Measurements from ENCODE around the gene MBNL2.
A peak's percentile ranks its signal among the peaks of the same experiment; 100 is the strongest.

Gene MBNL2

GRCh38 chr13:97403893-97404750 lies 182.0 kb downstream of the MBNL2 start:
- no peak for DNase-seq

DNA sequence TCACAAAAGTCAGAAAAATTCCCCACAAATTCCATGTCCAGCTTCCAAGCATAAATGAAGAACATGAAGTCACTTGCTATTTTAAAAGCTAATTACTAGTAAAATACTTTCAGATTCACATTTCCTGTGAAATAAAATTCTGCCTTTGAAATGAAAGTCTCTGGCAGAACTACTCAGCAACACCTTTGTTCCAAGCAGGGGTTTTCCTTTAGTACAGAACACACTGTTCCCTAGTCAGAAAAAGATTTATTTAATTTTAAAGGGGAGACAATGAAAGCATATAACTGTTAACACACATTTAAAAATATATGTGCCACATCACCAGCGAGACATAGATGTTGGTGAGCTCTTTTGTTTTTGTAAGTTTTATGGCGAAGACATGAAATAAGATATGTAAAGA lies 185.4 kb downstream of the MBNL2 start:
- no peak for DNase-seq

- no peak for DNase-seq
Measured at GRCh38 chr13:97408938-97409337, 186.8 kb downstream of the MBNL2 start.

DNA sequence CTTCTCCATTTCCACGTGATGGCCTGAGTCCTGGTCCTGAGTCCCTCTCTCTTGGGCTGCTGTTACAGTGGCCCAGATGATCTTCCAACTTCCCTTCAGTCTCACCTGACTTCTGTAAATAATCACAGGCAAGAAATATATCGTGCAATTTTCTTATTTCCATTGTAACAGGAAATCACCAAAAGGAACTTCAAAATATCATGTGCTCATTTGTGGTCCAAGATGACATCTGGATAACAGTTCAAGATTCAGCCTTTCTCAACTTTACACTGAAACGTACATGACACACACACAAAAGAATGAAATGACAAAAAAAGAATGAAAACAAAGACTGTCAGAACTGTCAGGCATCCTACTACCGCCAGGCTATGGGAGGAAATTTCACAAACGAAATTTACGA lies 189.9 kb downstream of the MBNL2 start:
- no peak for DNase-seq

DNA sequence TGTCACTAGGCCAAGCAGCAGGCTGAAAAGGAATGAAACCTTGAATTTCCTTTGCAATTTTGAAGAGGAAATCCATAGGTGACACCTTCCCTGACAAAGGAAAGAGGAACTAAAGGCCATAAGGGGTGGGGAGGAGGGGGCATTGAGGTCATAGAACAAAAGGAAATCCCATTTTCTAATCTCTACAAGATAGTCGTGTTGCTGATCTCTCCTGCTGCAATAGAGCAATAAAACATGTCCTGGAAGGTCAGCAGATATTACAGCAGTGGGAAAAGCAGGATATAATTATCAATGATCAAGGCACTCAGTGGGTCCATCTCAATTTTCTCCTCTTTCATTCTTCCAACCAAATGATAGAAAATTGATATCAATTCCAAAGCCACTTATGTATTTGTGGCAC lies 191.6 kb downstream of the MBNL2 start:
- no peak for DNase-seq

DNA sequence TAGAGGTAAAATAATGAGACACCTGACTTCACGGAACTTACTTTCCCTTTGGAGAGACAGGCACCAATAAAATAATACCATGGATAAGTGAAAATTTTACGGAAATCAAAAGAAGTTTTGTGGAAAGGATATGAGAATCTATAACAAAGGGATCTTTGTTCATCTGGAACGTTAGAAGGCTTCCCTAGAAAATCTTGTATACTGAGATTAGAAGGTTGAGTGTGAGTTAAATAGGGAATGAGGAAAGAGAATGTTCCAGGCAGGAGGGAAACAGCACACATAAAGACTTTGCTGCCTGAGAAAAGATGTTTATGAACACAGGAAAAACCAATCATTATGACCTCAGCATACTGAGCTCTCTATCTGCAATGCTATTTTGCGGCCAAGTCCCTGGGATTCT lies 192.3 kb downstream of the MBNL2 start:
- DNase-seq, result no peak

DNA sequence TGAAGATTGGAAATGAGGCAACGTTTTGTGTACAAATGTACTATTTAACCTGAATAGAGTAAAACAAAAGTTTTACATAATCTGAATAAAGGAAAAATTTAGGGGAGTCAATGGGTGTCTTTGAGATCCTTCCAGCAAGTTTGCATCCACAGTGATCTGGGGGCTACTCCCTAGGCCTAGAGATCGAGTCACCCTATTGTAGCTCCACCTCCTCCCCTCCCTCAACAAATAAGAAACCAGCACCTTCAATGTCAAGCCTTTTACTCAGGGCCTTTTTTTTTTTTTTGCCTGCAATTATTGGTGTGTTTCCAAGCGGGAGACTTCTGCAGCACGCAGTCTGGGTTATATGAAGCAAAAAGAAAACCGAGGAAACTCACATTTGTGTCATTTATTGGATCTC lies 195.6 kb downstream of the MBNL2 start:
- no peak for DNase-seq

- no peak for DNase-seq
Measured at GRCh38 chr13:97422118-97423054, 200.3 kb downstream of the MBNL2 start.

- peak in 20 of 56 donors; percentile 0 to 23 (median 6) for DNase-seq
Measured at GRCh38 chr13:97423300-97424045, 201.3 kb downstream of the MBNL2 start.

DNA sequence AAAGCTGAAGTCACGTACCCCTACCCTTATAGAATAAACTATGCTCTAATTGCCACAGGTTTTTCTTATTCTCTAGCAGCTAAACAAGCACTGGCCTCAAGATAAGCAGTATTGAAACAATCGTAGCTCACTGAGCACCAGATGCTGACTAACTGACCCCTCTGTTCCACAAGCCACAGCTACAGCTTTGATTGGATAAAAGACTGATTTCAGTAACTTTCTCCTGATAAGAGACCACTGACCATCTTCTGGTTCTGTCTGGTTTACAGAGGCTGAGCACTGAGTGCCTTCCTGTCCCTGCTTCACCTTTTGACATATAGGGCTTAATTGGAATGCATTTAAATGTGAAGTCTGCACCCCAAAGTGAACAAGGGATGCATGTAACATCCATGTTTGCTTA lies 203.5 kb downstream of the MBNL2 start:
- no peak for DNase-seq

DNA sequence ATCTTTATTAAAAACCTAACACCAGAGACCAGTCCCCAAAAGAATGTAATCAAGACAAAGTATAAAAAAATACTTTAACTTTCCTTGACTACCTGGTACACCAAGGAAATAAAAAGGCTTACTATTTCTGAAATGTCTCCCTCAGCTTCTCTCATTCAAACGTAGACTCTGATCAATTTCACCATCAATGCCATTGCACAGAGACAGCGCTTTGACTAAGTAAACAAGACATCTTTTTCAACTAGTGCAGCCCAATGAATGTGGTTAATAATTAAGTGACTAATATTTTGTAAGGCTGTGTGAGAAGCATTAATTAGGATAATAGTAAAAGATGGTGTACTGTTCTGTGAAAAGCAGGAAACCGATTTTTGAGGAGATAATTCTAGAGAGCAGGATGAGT lies 204.6 kb downstream of the MBNL2 start:
- no peak for DNase-seq

DNA sequence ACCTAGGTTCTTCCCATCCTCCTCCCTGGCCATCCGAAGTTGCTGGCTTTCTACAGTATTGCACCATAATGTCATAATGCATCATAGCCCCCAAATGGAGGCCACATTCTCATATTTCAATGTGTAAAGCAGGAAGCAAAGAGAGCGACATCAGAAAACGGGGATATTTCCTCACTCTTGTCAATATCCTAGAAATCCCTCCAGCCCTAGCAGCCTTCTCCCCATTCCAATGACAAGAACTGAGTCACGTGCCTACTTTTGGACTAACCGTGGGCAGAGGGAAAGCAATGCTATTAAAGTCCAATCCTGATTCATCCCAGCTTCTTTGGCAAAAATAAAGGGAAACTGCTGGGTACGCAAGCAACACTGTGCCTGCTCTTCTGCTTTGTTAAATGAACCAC lies 207.5 kb downstream of the MBNL2 start:
- DNase-seq, result peak in 45 of 56 donors; percentile 5 to 77 (median 32)

DNA sequence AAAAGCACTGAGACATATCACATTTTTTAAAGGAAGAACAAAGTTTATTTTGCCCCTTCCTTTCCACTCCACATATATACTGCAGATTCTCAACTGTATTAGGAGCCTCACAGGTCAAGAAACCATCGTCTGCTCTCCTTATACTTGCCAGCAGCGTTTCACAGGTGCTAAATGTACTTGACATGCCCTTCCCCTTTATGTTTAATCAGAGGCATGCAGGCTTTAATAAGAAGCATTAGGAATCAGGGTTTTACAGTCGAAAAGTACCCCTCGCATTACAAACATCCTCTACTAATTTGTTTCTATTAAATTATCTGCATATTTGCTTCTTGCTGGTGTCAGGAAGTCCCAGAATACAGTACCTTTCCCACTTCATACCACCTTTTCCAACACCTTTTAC lies 208.2 kb downstream of the MBNL2 start:
- DNase-seq, result peak in 1 of 56 donors; percentile 29

DNA sequence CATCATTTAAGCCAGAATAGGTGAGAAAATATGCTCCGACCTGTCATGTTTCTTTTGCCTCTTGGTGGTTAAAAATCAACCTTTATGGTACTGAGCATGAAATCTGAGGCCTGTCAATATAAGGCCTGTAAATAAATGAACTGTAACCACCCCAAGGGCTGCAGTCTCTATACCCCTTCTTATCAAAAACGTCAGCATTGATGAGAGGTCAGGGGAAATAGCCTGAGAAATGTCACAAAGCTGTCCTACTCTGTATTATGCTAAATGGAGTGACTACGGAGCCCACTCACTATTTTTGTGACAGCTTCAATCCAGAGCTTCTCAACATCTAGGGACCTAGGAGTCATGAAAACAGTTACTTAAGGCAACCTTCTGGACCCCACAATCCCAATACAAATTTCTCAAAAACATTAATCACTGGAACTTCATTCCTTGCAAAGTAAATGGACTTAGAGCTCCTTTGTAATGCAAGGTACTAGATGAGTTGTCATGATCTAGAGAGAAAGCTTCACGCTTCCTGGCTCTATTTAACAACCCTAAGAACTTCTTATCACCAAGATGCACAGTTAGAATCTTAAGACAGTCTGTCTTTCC lies 209.1 kb downstream of the MBNL2 start:
- DNase-seq, result peak in 1 of 56 donors; percentile 29

- DNase-seq, result no peak
Measured at GRCh38 chr13:97432232-97432916, 210.2 kb downstream of the MBNL2 start.

- DNase-seq, result peak; percentile 98 to 100 (median 100)
Measured at GRCh38 chr13:97432917-97433726, 211.0 kb downstream of the MBNL2 start.

GRCh38 chr13:97433727-97434396 lies 211.7 kb downstream of the MBNL2 start, which contains the start of gene RAP2A:
RAP2A (plus strand) TSS chr13:97434169; CDS start chr13:97434471, 302 bp downstream.
- peak; percentile 39 to 98 (median 84) for DNase-seq

DNA sequence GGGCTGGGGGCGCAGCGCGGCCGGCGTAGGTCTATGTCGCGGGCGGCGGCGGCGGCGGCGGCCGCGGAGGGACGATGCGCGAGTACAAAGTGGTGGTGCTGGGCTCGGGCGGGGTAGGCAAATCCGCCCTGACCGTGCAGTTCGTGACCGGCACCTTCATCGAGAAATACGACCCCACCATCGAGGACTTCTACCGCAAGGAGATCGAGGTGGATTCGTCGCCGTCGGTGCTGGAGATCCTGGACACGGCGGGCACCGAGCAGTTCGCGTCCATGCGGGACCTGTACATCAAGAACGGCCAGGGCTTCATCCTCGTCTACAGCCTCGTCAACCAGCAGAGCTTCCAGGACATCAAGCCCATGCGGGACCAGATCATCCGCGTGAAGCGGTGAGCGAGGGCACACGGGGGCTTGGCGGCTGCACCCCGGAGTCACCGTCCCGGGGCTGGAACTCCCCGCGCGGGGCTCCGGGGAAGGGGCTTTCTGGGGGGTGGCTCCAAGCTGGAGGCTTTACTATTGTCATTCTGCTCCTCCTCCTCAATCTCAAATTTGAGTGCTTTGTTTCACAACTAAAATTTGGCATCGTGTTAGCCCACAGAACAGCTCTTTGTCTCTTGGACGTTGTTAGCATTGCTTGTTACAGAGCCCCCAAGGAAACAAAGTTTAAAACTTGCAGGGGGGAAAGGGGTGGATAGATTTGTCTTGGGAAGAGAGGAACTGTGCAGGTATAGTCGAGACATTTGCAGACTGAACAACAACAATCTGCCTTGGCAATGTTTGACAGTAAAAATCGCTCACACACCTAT lies 212.5 kb downstream of the MBNL2 start:
- DNase-seq, result peak in 42 of 56 donors; percentile 4 to 69 (median 36)
